ENCODE data around the gene CAT.

The CAT gene

DNA sequence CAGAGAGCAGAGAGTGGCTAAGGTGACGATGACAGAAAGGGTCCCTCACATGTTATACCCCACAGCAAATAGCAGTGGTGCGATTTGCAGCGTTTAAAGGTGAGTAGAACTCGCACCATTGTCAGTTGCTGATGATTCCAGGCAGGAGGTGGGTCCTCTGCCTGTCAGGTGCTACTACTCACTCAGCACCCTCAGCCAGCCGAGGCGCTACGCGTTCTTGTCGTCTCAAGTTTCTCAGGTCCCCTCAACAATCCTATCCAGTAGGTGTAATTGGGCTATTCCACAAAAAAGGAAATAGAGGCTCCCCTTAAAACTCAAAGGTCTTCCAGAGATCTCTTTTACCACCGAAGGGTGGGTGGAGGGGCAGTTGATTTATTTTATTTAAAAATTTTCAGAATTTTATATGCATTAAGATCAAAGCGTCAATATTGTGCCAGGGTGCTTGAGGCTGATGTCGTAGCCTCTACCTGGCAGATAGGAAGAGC is 56.5 kb downstream of the CAT start:
- DNase-seq (ENCODE audit: low read depth in 2 of 2): no peak

DNA sequence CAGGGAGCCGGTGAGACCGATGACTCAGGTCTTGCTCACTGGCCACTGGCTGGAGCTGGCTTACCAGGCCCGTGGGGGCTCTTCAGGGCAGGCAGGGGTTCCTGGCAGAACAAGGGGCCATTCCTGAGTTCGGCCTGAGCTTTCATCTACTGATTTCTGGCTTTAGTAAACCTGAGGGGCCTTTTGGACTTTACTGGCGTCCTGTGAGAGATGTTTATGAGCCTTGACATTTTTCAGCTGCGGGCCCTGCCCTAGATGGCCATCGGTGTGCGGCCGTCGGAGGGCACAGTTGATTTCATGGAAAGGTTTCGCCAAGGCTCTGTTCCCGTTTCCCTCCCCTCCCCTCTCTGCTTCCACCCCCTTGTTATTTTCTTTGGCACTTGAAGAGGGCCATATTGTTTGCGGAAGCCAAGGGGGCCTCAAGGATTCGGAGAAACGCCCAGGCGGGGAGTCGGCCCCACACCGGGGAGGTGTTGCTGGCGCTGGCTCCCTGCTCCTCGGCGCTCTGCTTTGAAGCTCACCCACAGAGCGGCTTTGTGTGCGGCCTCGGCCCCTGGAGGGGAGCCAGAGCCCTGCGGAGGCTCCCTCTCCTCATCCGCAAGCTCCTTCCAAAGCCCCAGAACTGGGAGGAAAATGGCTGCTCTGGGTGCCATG is 57.1 kb downstream of the CAT start:
- DNase-seq (ENCODE audit: low read depth in 2 of 2): no peak

DNA sequence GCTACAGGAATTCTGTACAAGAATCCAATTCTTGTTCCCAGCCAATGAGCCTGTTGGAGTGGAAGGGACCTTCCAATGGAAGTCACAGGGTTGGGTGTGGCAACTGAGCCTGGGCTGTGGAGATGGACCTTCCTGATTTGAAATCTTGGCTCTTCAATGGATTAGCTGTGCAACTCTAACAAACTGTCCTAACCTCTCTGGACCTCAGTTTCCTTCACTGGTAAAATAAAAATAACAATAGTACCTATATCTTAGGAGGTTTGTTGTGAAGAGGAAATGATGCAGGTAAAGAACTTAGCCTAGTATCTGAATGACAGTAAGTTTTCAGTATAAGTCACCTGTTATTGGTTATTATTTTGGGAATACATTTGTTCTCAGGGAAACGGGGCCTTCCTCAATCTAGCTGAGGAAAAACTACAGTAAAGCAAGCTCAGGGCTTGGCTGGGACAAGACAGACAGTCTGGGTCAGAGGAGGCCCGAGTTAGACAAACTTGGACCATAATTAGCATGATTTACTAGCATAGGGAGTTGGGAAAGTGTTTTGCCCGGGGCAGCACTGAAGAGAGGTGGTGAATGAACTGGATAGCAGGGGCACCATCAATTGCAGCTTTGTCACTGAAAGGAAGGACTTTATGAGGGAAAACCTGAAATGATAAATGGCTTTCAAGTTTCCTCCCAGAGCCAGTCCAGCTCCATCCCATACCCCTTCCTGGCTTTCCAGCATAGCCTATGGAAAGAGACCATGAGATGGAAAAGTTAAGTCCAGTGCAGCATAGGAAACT is 61.2 kb downstream of the CAT start:
- no peak for DNase-seq (ENCODE audit: low read depth in 2 of 2)

DNA sequence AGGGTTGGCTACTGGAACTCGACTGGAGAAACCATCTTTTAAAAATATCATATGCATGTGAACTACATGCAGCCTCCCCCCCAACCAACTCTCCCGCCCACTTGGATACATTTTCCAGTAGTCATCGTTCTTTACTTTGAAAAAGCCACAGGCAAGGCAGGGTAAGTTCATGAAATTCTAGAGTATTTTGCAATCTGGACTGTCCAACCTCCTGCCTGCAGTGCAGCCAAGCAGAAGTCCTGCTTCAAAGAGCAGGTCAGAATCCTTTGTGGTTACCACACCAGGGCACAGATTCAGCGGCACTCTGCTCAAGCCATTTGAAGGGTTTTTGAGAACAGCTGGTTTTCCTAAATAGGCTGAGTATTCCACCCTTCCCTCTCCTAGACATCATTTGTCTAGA is 62.8 kb downstream of the CAT start:
- no peak for DNase-seq (ENCODE audit: low read depth in 2 of 2)

DNA sequence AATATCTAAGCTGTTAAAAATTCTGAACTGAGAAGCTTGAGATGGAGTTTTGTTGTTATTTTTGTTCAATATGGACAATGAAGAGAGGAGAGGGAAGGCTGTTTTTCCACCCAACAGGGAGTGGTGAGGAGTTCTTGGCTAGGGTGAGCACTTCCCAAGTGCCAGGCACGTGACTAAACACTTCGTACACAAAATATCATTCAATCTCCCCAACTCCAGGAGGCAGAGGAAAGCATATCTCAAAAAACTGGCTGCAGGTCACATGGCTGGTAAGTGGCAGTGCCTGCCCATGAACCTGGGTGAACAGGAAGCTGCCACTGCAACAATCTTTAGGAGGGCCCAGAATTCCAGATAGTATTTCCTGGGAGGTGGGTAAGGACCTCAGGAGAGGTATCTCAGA is 63.2 kb downstream of the CAT start:
- no peak for DNase-seq (ENCODE audit: low read depth in 2 of 2)

DNA sequence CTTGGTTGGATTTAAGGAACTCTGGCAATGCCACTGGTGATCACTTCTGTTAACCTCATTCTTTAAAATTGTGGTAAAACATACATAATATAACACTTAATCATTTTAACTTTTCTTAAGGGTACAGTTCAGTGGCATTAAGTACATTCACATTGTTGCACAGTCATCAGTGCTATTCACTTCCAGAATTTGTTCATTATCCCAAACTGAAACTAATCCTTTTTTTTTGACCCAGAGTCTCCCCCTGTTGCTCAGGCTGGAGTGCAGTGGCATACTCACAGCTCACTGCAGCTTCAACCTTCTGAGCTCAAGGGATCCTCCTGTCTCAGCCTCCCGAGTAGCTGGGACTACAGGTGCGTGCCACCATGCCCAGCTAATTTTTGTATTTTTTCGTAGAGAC is 64.2 kb downstream of the CAT start:
- DNase-seq (ENCODE audit: low read depth in 2 of 2): no peak

DNA sequence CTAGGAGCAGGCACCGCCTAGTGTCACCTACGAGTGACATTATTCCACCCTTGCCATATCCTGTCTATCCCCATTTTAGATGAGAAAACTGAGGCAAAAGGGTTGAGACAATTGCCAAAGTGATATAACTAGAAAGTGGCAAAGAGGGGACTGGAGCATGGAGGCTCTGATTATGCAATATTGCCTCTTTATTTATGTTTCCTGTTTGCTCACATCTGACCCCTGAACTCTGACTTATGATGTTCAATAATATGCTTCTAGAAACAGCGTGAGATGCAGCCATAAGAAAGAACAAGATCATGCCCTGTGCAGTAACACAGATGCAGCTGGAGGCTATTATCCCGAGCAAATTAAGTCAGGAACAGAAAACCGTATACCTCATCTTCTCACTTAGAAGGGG is 67.1 kb downstream of the CAT start:
- DNase-seq (ENCODE audit: low read depth in 2 of 2): no peak

DNA sequence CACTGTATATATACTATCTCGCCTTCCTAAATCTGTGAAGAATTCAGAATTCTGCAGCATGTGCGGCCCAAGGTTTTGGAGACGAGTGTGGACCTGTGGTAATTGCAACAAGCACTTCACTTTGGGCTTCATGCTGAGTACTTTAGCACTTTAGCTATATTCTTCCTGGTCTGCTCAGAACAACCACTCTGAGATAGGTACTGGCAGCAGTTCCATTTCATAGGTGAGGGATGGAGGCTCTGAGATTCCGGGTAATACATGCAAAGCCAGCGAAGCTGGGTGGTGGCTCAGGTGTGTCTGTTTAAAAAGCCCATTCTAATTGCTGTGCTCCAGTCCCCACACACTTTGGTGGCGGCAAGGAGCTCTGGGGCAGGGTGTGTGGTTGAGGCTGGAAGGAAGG is 68.4 kb downstream of the CAT start:
- no peak for DNase-seq (ENCODE audit: low read depth in 2 of 2)

DNA sequence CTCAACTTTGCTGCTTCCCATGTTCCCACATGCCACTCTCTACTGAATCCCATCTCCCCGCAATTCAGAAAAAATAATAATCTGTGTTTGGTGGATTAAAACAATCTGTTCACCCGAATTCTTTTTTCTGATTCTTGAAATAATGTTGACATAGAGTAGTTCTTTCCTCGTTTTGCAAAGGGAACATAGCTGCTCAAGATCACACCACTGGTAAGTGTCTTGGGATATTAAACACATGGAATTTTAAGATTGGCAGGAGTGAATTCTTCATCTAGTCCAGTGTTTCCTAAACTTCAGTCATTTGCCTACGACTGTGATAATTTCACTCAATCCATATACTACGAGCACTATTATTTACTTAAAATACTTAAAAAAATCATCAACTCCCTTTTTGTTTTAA is 68.9 kb downstream of the CAT start:
- DNase-seq (ENCODE audit: low read depth in 2 of 2): no peak

DNA sequence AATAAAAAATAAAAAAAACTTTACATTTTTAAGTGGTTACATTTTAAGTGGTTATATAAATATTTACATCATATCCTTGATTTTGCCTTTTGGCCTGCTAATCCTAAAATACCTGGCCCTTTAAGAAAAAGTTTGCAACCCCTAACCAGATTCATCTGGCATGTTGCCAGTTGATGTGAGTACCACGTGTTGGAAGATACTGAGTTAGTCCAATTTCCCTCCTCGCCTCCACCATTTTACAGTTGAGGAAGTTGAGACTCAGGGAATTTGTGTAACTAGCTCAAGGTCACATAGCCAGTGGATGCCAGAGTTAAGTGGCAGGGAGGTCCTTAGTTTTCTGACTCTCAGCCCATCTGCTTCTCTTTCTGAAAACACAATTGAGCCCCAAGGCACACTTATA is 69.8 kb downstream of the CAT start:
- DNase-seq (ENCODE audit: low read depth in 2 of 2): no peak

DNA sequence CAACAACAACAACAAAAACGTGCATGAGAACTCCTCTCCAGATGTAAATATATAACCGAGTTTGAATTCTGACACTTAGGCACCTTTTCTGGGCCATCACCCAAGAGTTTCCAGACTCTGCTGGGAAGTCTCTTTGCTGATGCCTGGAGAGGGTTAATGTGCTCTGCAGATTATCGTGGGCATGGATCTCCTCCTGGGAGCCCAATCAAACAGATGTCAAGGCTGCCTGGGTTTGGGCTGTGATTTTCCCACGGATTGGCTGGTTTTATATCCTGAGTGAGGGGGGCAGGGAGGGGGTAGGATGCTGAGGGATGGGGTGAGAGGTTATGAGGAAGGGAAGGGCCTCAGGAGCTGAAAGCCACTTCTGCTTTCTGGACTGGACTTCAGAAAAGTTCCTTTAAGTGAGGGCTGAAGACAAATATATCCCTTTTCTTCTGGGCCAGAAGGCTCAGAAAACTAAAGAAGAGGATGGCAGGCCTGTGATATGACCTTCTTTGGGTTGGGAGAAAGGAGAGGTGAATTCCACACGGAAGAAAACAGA is 70.7 kb downstream of the CAT start:
- DNase-seq (ENCODE audit: low read depth in 2 of 2): no peak

DNA sequence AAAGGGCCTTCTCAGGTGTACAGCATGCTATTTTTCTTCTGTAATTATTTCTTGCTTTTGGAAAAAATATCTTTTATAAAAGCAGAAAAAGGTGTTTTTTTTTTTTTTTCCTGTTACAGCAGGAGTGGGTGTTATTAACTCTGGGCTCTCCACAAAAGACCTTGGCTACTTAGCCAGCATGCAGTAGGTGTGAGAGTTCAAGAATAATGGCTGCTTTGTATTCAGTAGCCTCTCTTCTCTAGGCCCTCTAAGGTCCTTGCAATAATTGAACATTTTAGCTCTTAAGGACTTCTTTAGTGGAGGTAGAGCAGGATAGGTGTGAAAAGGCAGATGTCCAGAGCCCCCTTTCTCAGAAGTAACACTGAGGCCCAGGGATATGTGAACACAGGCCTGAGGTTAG is 71.5 kb downstream of the CAT start:
- DNase-seq (ENCODE audit: low read depth in 2 of 2): no peak

DNA sequence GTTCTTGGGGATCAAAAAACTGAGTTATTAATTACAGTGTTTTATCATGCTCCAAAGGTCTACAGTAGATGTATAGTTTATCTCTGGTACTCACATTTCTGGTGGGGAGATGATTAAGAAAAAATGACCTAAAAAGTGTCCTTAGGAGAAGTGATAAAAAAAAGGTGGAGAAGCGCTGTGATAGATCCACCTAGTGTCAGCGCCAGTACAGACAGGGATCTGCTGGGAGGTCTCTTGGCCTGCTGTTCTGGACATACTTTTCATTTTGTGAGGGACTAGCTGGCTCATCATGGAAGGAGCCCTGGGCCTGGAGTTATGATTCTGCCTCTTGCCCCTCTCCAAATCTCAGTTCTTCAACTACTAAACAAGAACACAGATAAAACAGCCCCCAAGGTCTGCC is 71.9 kb downstream of the CAT start:
- no peak for DNase-seq (ENCODE audit: low read depth in 2 of 2)

DNA sequence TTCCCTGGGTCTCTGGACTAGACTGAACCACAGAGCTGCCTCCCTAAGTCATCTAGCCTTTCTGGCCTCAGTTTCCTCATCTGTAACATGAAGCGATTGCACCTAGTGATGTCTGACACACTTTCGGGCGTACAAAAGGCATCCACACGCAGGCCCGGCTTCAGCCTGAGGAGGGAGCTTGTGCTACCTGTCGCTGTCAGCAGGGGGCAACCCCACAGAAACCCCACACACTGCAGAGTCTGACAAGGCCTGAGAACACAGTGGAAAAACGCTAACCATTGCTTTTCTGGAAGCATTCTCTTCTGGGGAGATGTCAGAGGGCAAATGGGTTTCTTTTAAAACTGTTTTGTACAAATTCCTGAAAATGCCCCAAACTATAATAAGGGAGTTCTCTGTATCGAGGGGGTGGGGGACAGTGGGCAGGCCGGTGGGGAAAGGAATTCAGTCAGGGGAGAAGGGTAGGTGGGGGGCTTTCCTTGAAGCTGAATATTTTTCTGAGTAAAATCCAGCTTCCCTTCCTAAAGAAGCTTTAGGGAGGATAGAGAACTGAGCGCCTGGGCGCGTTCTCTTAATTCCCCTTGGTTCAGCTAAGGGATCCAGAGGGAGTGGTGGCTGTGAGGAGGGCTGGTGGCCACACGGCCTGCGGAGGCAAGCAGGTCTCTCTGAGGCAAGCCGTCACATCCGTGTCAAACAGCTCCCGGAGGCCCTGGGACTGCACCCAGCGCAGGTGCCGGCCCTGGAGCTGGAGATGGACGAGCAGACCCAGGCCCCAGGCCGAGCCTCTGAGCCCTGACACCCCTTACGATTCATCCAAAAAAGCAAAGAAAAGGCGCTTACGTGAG is 74.3 kb downstream of the CAT start:
- peak in 1 of 2 donors; percentile 21 for DNase-seq (ENCODE audit: low read depth in 2 of 2)

DNA sequence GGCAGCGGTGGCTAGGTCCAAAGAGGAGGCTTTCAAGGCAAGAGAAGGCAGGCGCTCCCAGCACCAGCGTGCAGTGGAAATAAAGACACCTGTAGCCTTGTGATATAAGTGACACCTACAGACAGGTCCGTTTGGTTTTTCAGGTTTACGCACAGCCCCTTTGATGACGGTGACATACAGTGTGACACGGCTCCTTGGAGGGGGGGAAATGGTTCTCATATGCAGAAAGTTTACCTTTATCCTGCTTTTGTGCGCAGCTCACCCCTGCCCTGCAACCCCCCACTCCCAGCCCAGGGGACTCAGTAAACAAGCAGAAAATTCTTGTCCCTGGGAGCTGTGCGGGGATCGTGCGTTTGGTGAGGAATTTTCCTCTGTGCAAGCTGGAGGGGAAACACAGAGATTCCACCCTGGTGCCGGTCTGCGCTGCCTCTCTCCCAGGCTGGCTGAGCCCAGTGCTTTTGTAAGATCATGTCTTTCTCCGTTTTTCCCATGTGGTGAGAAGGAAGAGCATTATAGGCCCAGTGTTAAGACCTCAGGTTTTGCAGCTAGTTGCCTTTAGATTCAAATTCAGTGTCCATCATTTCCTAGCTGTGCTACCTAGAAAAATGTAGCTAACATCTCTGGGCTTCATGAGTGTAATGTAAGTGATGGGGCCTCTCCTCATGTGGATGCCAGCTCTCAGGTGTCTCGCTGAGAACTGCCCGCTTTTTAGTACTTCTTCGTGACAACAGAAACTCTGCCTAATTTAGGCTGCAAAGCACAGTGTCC is 75.1 kb downstream of the CAT start, which contains the start of gene ELF5:
TSS of gene ELF5 (minus strand) at position 113 of the 768 bp plus-strand sequence. CDS start 8,045 bp downstream, outside the sequence.
- no peak for DNase-seq (ENCODE audit: low read depth in 2 of 2)

DNA sequence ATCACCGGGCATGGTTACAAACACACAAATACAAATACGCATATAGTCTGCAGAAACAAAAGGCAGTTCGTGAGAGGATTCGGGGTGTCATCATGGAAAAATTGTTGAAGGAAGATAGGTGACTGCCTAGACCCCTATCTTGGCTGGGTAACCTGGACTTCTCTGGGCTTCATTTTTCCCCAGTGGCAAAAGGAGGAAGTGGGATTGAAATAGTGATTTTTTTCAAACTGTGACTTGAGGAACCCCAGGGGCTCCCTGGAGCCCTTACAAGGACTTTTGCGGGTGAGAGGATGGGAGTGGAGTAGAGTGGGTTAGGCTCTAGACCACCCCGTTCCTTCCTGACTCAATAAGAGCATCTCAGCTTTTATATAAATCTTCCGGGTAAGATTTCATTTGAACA is 75.9 kb downstream of the CAT start:
- no peak for DNase-seq (ENCODE audit: low read depth in 2 of 2)

DNA sequence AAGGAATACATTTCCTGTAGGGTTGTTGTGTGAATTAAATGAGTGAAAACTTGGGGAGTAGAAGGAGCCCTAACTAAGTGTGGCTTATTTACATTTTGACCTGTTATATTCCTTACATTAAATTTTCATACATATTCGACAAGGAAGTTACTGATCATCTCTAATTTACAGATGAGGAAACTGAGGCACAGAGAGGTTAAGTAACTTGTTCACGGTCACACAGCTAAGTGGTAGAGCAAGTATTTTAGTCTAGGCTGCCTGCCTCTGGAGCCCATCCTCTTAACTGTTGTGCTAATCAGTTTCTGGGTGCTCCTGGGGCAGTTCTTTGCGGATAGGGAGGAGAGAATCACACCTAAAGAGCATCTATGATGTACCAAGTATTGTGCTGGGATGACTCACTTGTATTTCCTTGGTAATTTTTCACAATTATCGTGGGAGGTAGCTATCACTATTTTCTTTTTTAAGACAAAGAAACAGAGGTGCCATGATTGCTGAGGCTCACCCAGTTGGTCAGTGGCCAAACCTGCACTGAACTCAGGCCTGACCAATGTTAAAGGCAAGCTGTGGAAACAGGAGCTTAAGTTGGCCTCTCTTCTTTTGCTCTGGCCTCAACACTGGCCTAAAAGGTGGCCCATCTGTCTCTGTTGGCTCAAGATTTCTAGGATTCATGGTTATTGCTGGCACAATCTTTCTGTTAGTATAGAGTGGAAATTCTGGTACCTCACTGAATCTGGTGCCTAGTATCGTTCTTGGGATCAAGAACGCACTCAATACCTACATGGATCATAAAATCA is 77.7 kb downstream of the CAT start:
- DNase-seq (ENCODE audit: low read depth in 2 of 2): no peak

DNA sequence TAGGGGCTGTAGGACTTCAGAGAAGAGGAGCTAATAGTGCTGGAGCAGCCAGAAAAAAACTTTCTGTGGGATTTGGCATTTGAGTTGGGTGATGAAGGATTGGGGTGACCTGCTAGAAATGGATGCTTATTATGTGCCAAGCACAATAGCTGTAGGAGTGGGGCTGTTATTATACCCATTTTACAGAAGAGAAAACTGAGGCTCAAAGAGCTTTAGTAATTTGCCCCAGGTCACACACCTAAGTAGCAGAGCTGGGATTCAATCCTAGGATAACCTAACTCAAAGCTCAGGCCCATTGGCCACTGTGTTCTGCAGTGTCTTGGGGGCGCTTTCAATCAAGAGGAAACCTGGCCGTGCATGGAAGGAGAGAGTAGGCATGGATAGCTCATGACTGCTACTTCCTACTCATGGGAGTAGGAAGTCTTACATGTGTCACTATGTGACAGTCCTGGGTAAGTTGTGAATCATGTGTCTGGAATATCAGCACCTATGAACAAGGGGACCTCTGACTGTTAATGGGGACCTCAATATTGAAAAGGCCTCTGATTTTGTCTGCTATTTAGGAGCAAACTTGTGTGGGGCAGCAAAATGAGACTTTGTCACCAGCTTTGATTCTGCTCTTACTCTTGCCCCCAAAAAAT is 81.0 kb downstream of the CAT start:
- no peak for DNase-seq (ENCODE audit: low read depth in 2 of 2)

DNA sequence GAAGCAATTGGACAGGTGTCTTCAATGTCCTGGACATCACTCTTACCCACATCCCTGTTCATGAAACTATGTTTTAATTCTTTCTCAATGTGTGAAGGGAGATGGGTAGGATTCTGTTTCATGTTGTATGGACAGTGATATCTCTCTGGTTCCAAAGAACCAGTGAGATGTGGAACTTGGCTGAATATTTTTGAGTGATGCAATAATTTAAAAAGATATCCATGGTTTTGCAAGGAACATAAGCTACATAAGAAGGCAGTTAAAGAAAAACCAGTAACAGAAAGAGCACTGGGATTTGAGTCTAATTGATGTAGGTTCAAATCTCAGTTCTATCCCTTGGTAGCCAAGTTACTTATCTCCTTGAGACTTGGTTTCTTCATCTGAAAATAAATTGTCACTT is 82.5 kb downstream of the CAT start:
- DNase-seq (ENCODE audit: low read depth in 2 of 2): no peak
